Subcutaneous adipose tissue (tissue), 4 donors: Measurements from ENCODE around the gene C12orf50. TPM values are rescaled to one million over a fixed set of nuclear protein-coding genes. Genes with fewer than 3 reads are reported as not detected.

Experiments used
- total RNA-seq, 4 donors: library from RNA; depleted of rRNA; stranded (reverse); fragments of >200 nt; gene quantifications; one replicate each; pipeline ENCODE4 v1.1.0, GENCODE V29; 2016
- TF ChIP-seq, protein P1 (sequence below): fragments of 450-650 bp; IDR thresholded peaks from one replicate; pipeline ENCODE4 v1.5.1; 2016; ENCODE audit warnings: low read depth, mild to moderate bottlenecking, control low read depth, antibody characterized with exemption, moderate library complexity

C12orf50 gene
- total RNA-seq, 4 donors from 2014 or later = not detected

DNA sequence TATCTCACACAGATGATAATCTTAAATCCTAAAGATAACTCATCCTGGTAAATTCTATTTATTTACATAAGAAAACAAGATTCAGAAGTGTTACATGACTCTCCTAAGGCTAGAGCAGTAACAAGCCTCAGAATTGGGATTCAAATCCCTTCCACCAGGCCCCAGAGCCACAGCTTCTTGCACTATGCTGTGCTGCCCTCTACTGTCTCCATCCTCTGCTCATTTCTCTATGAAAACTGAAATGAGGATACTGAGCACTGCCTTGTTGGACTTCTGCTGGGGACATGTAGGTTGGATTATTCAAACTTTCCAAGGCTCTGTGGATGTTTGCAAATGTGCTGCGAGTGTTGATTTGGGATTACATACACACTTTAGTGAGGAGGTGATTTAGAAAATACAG, 23.5 kb upstream of the C12orf50 start:
- TF ChIP-seq, protein P1, sequence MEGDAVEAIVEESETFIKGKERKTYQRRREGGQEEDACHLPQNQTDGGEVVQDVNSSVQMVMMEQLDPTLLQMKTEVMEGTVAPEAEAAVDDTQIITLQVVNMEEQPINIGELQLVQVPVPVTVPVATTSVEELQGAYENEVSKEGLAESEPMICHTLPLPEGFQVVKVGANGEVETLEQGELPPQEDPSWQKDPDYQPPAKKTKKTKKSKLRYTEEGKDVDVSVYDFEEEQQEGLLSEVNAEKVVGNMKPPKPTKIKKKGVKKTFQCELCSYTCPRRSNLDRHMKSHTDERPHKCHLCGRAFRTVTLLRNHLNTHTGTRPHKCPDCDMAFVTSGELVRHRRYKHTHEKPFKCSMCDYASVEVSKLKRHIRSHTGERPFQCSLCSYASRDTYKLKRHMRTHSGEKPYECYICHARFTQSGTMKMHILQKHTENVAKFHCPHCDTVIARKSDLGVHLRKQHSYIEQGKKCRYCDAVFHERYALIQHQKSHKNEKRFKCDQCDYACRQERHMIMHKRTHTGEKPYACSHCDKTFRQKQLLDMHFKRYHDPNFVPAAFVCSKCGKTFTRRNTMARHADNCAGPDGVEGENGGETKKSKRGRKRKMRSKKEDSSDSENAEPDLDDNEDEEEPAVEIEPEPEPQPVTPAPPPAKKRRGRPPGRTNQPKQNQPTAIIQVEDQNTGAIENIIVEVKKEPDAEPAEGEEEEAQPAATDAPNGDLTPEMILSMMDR = no peak

DNA sequence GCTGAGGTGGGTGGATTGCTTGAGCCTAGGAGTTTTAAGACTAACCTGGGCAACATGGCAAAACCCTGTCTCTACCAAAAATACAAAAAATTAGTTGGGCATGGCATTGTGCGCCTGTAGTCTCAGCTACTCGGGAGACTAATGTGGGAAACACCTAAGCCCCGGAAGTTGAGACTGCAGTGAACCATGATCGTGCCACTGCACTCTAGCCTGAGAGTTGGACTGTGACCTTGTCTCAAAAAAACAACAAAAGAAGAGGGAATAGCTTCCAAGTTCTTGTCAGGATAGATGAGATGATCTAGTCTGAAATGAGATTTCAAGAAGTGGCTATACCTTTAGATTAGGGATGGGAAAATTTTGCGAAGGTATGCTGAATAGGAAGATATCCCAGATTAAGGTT, 14.8 kb upstream of the C12orf50 start:
- TF ChIP-seq, protein P1 = no peak

DNA sequence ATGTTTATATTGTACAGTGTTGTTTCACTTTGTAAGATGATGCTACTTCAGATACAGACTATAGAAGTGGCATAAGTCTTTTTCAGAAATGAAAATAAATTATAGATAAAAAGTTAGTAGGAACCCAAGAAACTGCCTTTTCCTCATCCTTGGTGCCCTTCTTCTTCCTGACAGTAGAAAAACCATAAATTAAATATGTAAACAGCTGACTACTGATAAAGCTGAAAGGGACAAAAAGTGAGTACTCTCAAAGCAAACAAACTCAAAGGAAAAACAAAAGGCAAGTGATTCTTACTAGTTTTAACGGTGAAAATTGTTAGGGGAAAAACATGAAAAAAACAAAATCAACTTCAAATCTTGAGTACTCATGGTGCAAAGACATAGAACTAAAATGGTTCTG, 8.6 kb upstream of the C12orf50 start:
- TF ChIP-seq, protein P1 = no peak

DNA sequence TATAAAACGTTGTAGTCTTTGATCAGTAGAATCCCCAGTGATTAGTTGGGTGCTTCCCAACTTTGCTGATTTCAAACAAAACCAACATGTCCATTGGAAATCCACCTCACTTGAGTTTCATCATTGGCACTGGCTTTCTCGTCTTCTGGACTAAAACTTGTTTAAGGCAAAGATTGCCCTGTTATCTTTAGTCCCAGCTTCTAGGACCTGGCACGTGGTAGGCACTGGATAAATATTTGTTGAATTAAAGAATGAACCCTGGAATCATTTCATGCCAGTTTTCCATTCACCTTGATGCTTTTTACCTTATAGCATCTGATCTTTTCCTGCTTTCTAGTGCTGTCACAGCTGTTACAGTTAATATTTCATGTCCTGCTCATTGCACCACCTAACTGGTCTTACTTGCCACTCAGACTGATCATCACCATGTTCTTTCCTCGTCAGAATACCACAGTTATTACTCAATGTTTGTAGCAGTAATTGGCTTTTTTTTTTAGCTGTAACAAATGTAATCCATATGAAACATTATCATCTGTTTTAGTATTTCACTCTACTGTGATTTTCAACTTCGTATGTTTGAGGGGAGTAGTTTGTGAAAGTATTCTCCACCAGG, 7.3 kb upstream of the C12orf50 start:
- TF ChIP-seq, protein P1 = no peak

DNA sequence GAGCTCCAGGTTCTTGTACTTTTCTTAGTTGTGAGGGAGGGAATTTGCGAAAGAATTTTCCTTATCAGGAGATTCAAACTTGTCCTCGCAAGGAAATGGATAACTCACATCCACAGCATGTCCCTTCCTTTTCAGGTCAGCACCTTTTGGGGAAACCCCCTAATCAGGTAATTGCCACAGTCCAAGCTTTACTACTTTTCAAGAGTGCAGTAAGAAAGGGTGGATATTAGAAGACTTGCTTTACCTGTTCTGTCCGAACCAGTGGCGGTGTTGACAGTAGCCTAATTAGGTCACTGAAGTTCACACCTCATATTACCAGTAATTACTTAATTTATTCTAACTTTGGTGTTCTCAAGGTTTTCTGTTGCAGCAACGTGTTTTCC, 6.7 kb upstream of the C12orf50 start:
- TF ChIP-seq, protein P1 = no peak

DNA sequence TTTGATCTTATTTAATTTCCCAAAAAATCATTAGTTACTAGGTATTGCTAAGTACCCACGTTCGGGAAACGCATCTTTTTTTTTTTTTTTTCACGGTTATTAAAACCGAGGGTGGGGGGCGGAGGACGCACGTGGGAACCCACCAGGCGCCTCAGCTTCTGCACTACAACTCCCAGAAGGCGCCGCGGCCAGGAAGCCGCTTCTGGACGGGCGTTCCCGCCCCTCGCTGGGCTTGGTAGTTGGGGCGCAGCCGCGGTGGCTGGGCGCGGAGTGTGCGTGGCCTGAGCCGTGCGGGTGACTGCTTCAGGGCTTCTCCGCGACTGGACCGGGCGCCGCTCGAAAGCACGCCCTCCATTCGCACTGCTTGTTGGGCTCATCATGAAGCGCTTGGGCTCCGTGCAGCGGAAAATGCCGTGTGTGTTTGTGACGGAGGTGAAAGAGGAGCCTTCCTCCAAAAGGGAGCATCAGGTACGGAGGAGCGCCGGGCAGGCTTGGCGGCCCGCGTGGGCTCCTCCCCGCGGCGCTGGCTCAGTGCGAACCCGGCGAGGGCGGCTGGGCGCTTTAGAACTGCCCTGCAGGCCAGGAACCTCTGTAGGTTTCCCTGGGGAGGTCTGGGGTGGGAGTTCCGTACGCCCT, 6.2 kb upstream of the C12orf50 start:
- TF ChIP-seq, protein P1 = no peak

DNA sequence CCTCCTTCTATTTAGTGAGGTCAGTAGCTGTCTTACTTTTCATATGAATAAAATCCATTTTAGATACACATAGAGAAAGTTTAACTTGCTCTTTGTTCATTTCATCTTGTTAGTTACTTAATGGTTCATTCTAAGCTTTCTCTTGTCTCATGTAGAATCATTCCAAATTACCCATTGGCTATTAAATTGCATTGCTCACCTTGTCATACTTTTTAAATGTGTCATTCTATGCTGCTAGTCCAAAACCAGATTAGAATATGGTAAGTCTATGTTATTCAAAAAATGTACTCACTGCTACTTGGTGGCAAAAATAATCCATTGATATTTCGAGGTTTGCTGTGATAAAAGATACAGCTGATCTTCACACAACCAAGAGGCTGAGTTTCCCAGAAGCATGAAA, 3.0 kb downstream of the C12orf50 start:
- TF ChIP-seq, protein P1 = no peak
